Activated CD4-positive, alpha-beta memory T cell treated with anti-CD3 and anti-CD28 coated beads for 36 hours (primary cell): ENCODE data around the gene ZNF778. TPM values are rescaled to one million over a fixed set of nuclear protein-coding genes. Genes with fewer than 3 reads are reported as not detected.

ENCODE experiments used
- CTCF ChIA-PET: fragments of 350-600 bp; sonication (Branson Sonifier 250); formaldehyde crosslinking; loops from one replicate; lab custom pipeline; 2021; ENCODE audit warnings: antibody characterized with exemption, inconsistent platforms; lab: Charles Lee
- POLR2A ChIA-PET: fragments of 350-600 bp; sonication (Branson Sonifier 250); formaldehyde crosslinking; loops from one replicate; lab custom pipeline; 2021; ENCODE audit warnings: antibody characterized with exemption; lab: Charles Lee
- DNase-seq: peaks from one replicate; pipeline ENCODE4 v3.0.0-alpha.2; 2020
- H3K27ac Mint-ChIP-seq: one replicate; pipeline ENCODE4 v1.8.0; 2021; ENCODE audit warnings: mixed read lengths
- H3K27me3 Mint-ChIP-seq: one replicate; pipeline ENCODE4 v1.8.0; 2021; ENCODE audit warnings: mixed read lengths
- H3K36me3 Mint-ChIP-seq: one replicate; pipeline ENCODE4 v1.8.0; 2021; ENCODE audit warnings: mixed read lengths
- H3K4me1 Mint-ChIP-seq: one replicate; pipeline ENCODE4 v1.8.0; 2021; ENCODE audit warnings: low read depth, mixed read lengths
- H3K4me3 Mint-ChIP-seq: one replicate; pipeline ENCODE4 v1.8.0; 2021; ENCODE audit warnings: mild to moderate bottlenecking, mixed read lengths
- H3K9me3 Mint-ChIP-seq: one replicate; pipeline ENCODE4 v1.8.0; 2021; ENCODE audit warnings: mixed read lengths
- intact Hi-C: fragments of 100-400 bp; cut with micrococcal nuclease; formaldehyde crosslinking; loops from one replicate; pipeline ENCODE4 v1.15.1; 2023
- total RNA-seq, 2 experiments: library from RNA; stranded (reverse); gene quantifications; one replicate each; pipeline ENCODE4 v1.2.3, GENCODE V29; 2021

The ZNF778 gene
- total RNA-seq, 2 experiments from 2014 or later: 7.4 to 7.9 TPM

- no peaks in the 10 kb centered on the region for H3K27me3 Mint-ChIP-seq
- H3K9me3 Mint-ChIP-seq: no peaks in the 10 kb centered on the region
- H3K4me3 Mint-ChIP-seq: no peak overlapping the region
- no peaks in the 10 kb centered on the region for H3K4me1 Mint-ChIP-seq
- intact Hi-C loops: no loop called here
- H3K36me3 Mint-ChIP-seq: peaks cover 46% of the 10 kb centered on the region
- no peak for DNase-seq
- no peak overlapping the region for H3K27ac Mint-ChIP-seq
- CTCF ChIA-PET: interaction anchor here (0.8 to 1.8 kb wide), 2 partner anchors 18 to 30 kb away, joined by 3 to 8 read pairs; no protein-coding TSS in a partner anchor
- POLR2A ChIA-PET: no interaction called here
These were observed 53.3 kb downstream of the ZNF778 start for GRCh38 chr16:89270666-89271345.

DNA sequence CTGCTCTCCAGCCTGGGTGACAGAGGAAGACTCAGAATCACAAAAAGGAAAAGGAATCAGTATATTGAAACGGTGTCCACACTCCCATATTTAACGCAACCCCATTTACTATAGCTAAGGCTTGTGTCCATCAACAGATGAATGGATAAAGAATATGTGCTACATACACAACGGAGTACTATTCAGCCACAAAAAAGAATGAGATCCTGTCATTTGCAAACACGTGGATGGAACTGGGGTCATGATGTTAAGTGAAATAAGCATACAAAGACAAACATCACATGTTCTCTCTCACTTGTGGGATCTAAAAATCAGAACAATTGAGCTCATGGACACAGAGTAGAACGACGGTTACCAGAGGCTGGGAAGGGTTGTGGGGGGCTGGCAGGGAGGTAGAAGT, 55.1 kb downstream of the ZNF778 start:
- H3K4me3 Mint-ChIP-seq: no peak overlapping the region
- H3K27ac Mint-ChIP-seq: no peak overlapping the region
- intact Hi-C loops: no loop called here
- no peak for DNase-seq
- H3K27me3 Mint-ChIP-seq: no peaks in the 10 kb centered on the region
- no peaks in the 10 kb centered on the region for H3K4me1 Mint-ChIP-seq
- POLR2A ChIA-PET: no interaction called here
- CTCF ChIA-PET: interaction anchor here (0.8 to 1.8 kb wide), 2 partner anchors 11 to 16 kb away, joined by 4 to 8 read pairs; no protein-coding TSS in a partner anchor
- peaks cover 47% of the 10 kb centered on the region for H3K36me3 Mint-ChIP-seq
- H3K9me3 Mint-ChIP-seq: no peaks in the 10 kb centered on the region

GRCh38 chr16:89273741-89274472, 56.4 kb downstream of the ZNF778 start:
- no peak for DNase-seq
- Mint-ChIP-seq H3K27ac (no peak overlapping the region), H3K9me3 (no peaks in the 10 kb centered on the region), H3K4me1 (no peaks in the 10 kb centered on the region), H3K4me3 (no peak overlapping the region), H3K36me3 (peaks cover 48% of the 10 kb centered on the region), H3K27me3 (no peaks in the 10 kb centered on the region)
- ChIA-PET CTCF (no interaction called here), POLR2A (no interaction called here)
- intact Hi-C loops: no loop called here

DNA sequence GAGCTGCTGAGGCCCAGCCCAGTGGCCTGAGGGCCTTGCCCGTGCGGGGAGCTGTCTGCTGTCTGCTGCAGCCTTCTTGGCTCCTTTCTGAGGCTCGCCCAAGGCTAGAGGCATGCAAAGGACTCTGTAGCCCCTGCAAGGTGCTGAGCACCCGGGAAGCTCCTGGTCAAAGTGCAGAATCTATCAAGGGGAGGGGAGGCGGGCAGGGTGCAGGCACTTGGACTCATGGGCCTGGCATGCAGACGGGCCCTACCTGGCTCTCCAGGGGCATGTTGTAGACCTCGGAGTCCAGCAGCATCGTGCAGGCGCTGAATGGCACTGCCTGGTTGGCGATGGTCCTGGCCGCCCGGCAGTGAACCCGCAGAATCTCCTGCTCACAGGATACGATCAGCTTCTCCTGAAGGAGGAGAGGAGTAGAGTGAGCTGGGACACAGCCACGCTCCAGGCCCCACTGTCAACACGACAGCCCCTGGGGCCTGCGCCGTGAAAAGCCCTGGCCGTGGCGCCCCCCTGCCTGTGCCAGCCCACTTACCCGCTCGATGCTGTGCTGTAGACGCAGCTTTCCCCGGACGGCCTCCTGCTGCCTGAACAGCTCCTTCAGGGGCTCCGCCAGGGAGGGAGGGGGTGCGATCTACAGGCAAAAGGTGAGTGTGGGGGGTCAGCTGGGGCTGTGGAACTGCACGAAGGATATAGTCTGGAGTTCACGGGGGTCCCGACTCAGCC, 57.2 kb downstream of the ZNF778 start:
- H3K36me3 Mint-ChIP-seq: peaks cover 43% of the 10 kb centered on the region

DNA sequence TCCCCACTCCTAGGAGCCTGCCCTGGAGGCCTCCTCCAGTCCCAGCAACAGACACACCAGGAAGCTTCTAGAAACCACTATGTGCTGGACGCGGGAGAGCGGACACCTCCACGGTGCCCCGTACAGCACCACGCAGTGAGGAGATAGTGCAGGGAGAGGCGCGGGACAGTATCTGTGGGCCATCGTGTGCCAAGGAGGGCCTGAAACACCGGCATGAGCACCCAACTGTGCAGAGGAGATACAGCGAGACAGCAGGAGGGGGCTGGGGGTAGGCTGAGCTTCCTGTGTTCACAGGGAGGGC, 57.7 kb downstream of the ZNF778 start:
- intact Hi-C loops: no loop called here
- Mint-ChIP-seq H3K4me1 (no peaks in the 10 kb centered on the region), H3K27me3 (no peaks in the 10 kb centered on the region), H3K9me3 (no peaks in the 10 kb centered on the region), H3K27ac (no peak overlapping the region), H3K36me3 (peaks cover 40% of the 10 kb centered on the region), H3K4me3 (no peak overlapping the region)
- DNase-seq: no peak
- POLR2A ChIA-PET: no interaction called here
- CTCF ChIA-PET: interaction anchor here (1.1 kb wide), 1 partner anchor 14 kb away, joined by 3 read pairs; no protein-coding TSS in a partner anchor

More for the DNA sequence above, 57.2 kb downstream of the ZNF778 start:
- intact Hi-C loops: no loop called here
- Mint-ChIP-seq H3K27ac (no peak overlapping the region), H3K4me1 (no peaks in the 10 kb centered on the region), H3K9me3 (no peaks in the 10 kb centered on the region), H3K27me3 (no peaks in the 10 kb centered on the region), H3K4me3 (no peak overlapping the region)
- CTCF ChIA-PET: no interaction called here
- POLR2A ChIA-PET: no interaction called here
- no peak for DNase-seq

DNA sequence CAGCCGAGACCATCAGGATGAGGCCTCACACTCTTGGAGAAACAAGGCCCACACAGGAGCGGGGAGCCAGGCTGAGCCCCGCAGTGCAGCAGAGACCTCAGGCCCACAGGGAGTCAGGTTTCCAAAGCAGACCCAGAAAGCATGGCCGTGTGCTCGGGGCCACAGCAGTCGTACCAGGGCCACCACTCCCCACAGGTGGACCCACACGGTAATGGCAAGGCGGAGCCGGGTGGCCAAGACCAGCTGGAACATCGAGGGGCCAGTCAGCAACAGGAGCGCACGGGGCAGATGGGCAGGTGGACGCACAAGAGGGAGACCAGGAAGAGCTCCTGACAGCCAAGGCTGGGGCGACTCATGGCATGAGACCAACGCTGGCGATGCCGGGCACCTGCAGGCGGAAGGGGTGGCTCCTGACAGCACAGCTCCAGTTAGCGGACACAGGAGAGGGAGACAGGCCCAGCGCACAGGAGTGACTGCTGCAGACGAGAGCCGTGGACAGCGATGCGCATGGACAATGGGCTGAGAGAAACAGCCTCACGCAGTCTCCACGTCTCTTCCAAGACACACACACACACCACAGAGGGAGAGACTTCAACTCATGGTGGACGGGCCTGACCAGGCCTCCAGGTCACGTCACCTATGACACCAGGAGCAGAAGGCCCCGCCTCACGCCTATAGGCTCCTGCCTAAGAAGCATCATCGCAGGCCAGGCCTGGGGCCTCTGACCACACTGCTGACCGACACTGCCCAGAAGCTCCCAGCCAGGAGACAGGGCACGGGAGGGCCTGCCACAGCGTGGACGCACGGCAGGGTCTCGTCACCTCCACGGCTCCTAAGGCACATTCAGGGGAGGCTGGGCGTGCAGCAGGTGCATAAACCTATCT, 58.6 kb downstream of the ZNF778 start:
- H3K27me3 Mint-ChIP-seq: no peaks in the 10 kb centered on the region
- no peaks in the 10 kb centered on the region for H3K4me1 Mint-ChIP-seq
- H3K9me3 Mint-ChIP-seq: no peaks in the 10 kb centered on the region
- DNase-seq: no peak
- H3K36me3 Mint-ChIP-seq: peaks cover 38% of the 10 kb centered on the region
- H3K4me3 Mint-ChIP-seq: no peak overlapping the region
- ChIA-PET POLR2A (no interaction called here), CTCF (interaction anchor here (1.1 kb wide), 1 partner anchor 13 kb away, joined by 3 read pairs; no protein-coding TSS in a partner anchor)
- intact Hi-C loops: no loop called here
- H3K27ac Mint-ChIP-seq: no peak overlapping the region

- intact Hi-C loops: no loop called here
- Mint-ChIP-seq H3K4me1 (no peaks in the 10 kb centered on the region), H3K27me3 (no peaks in the 10 kb centered on the region), H3K36me3 (peaks cover 30% of the 10 kb centered on the region), H3K9me3 (no peaks in the 10 kb centered on the region), H3K27ac (no peak overlapping the region), H3K4me3 (no peak overlapping the region)
- ChIA-PET CTCF (no interaction called here), POLR2A (no interaction called here)
- no peak for DNase-seq
These were observed 59.5 kb downstream of the ZNF778 start for GRCh38 chr16:89277049-89277448.

DNA sequence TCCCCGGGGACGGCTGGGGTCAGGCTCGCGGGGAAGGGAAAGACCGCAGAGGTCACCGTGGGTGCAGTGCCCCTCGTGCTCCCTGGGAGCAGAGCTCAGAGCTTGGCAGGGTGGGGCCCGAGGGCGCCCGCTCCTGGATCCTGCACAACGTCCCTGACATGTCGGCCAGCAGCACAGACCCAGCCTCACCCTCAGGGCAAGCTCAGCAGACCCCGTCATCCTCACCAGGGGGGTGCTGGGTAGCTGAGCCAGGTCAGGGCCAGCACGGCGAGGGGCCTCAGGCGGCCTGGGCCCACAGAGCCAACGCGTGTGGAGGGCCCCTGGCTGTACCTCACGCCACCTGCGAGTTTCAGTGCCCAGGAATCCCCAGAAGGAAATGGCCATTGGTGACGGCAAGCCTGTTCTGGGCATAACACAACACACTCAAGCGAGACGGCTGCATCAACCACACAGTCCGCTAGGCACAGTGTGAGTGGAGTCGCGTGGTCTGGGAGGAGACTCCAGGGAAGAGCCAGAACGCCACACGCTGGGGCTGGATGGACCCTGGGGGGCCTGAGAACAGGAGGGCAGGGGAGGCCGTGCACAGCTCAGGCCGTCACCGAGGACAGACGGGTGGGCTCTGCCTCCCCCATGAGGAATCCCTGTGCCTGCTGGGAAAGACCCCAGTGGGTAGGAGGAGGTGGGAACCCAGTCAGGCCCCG, 60.3 kb downstream of the ZNF778 start:
- Mint-ChIP-seq H3K36me3 (peaks cover 26% of the 10 kb centered on the region), H3K27ac (no peak overlapping the region), H3K9me3 (no peaks in the 10 kb centered on the region), H3K4me3 (no peak overlapping the region), H3K27me3 (no peaks in the 10 kb centered on the region), H3K4me1 (no peaks in the 10 kb centered on the region)
- no peak for DNase-seq
- ChIA-PET CTCF (no interaction called here), POLR2A (no interaction called here)
- intact Hi-C loops: no loop called here

GRCh38 chr16:89278441-89279240, 61.1 kb downstream of the ZNF778 start:
- intact Hi-C loops: no loop called here
- ChIA-PET CTCF (no interaction called here), POLR2A (no interaction called here)
- H3K4me3 Mint-ChIP-seq: no peak overlapping the region
- peaks cover 18% of the 10 kb centered on the region for H3K36me3 Mint-ChIP-seq
- H3K27ac Mint-ChIP-seq: no peak overlapping the region
- H3K9me3 Mint-ChIP-seq: no peaks in the 10 kb centered on the region
- no peak for DNase-seq
- H3K27me3 Mint-ChIP-seq: no peaks in the 10 kb centered on the region
- H3K4me1 Mint-ChIP-seq: no peaks in the 10 kb centered on the region

- H3K27me3 Mint-ChIP-seq: no peaks in the 10 kb centered on the region
- intact Hi-C loops: no loop called here
- H3K27ac Mint-ChIP-seq: no peak overlapping the region
- no peaks in the 10 kb centered on the region for H3K4me1 Mint-ChIP-seq
- no peaks in the 10 kb centered on the region for H3K9me3 Mint-ChIP-seq
- ChIA-PET POLR2A (no interaction called here), CTCF (interaction anchor here (1.3 kb wide), 1 partner anchor 8 kb away, joined by 3 read pairs; no protein-coding TSS in a partner anchor)
- DNase-seq: no peak
- H3K36me3 Mint-ChIP-seq: peaks cover 14% of the 10 kb centered on the region
- H3K4me3 Mint-ChIP-seq: no peak overlapping the region
These were observed 62.4 kb downstream of the ZNF778 start for GRCh38 chr16:89279666-89280481.
